Adipose tissue (tissue), 3 donors: ENCODE results near the gene FAM241A. TPM values are rescaled to one million over a fixed set of nuclear protein-coding genes. Genes with fewer than 3 reads are reported as not detected.
"Not testable (repeated sequence)": the region's sequence is repeated elsewhere in the genome, so short reads cannot be mapped to it uniquely, and the experiment has no call there.

Source experiments
- H3K27ac ChIP-seq: one replicate; pipeline ENCODE4 v1.5.1; 2013; ENCODE audit warnings: low read depth, low read length
- WGBS, 3 donors: extraction: QIAGEN DNeasy Blood & Tissue Kit; methylation state at CpG; one replicate each; pipeline ENCODE4 v1.1.7; 2013; 5-methylcytosine and 5-hydroxymethylcytosine counted together
- polyA plus RNA-seq, 3 donors: library from polyadenylated mRNA; stranded (reverse); fragments of 200-250 nt; gene quantifications; one replicate each; pipeline ENCODE4 v1.2.3, GENCODE V29; 2013
- donor health status: healthy with polysubstance abuse.
- donor health status: Bipolar disorder and iron deficiency.
- donor health status: healthy.

The FAM241A gene
- polyA plus RNA-seq, 3 donors: 1.2 to 13.8 (median 11.5) TPM

- H3K27ac ChIP-seq: no peak overlapping the region
- 74 to 90% (median 87%) methylated on average over 1 of the region's 1 CpG for WGBS, 3 donors
Measured at GRCh38 chr4:112199041-112199440, 53.8 kb downstream of the FAM241A start.

GRCh38 chr4:112201915-112202505, 56.8 kb downstream of the FAM241A start:
- WGBS, 3 donors: 75 to 79% (median 76%) methylated on average over 4 of the region's 4 CpGs
- H3K27ac ChIP-seq: no peak overlapping the region

- 85 to 94% (median 93%) methylated on average over 1 of the region's 1 CpG for WGBS, 3 donors
- no peak overlapping the region for H3K27ac ChIP-seq
Measured at GRCh38 chr4:112203593-112203992, 58.3 kb downstream of the FAM241A start.

GRCh38 chr4:112206431-112206830, 61.2 kb downstream of the FAM241A start:
- WGBS, 3 donors: 71 to 82% (median 77%) methylated on average over 2 of the region's 2 CpGs
- H3K27ac ChIP-seq: no peak overlapping the region

GRCh38 chr4:112208137-112209095, 63.2 kb downstream of the FAM241A start:
- H3K27ac ChIP-seq: not testable (repeated sequence)
- 75 to 87% (median 80%) methylated on average over 7 of the region's 7 CpGs for WGBS, 3 donors

GRCh38 chr4:112210777-112211176, 65.5 kb downstream of the FAM241A start:
- H3K27ac ChIP-seq: no peak overlapping the region
- 71 to 79% (median 74%) methylated on average over 1 of the region's 1 CpG for WGBS, 3 donors

- 80 to 83% (median 80%) methylated on average over 2 of the region's 2 CpGs for WGBS, 3 donors
- H3K27ac ChIP-seq: no peak overlapping the region
Measured at GRCh38 chr4:112213091-112213490, 67.8 kb downstream of the FAM241A start.

GRCh38 chr4:112213856-112214255, 68.6 kb downstream of the FAM241A start:
- 68 to 83% (median 72%) methylated on average over 3 of the region's 3 CpGs for WGBS, 3 donors
- no peak overlapping the region for H3K27ac ChIP-seq

- no peak overlapping the region for H3K27ac ChIP-seq
Measured at GRCh38 chr4:112214390-112215264, 69.4 kb downstream of the FAM241A start.

GRCh38 chr4:112219826-112220366, 74.6 kb downstream of the FAM241A start:
- WGBS, 3 donors: 85 to 95% (median 92%) methylated on average over 7 of the region's 7 CpGs
- no peak overlapping the region for H3K27ac ChIP-seq

- 96 to 97% (median 96%) methylated on average over 43 of the region's 43 CpGs for WGBS, 3 donors
- H3K27ac ChIP-seq: no peak overlapping the region
Measured at GRCh38 chr4:112222219-112222955, 77.1 kb downstream of the FAM241A start.

- 49 to 58% (median 49%) methylated on average over 4 of the region's 4 CpGs for WGBS, 3 donors
- H3K27ac ChIP-seq: no peak overlapping the region
Measured at GRCh38 chr4:112225157-112225556, 79.9 kb downstream of the FAM241A start.

- H3K27ac ChIP-seq: no peak overlapping the region
- WGBS, 3 donors: 0 to 1% (median 1%) methylated on average over 51 to 52 of the region's 52 CpGs
Measured at GRCh38 chr4:112230879-112231778, 85.9 kb downstream of the FAM241A start.

- peak within 1 kb of the TSS; percentile 55 for H3K27ac ChIP-seq
- 0 to 1% (median 0%) methylated on average over 45 to 70 of the region's 70 CpGs for whole genome bisulfite sequencing, 3 donors
Measured at GRCh38 chr4:112231779-112232713, 86.8 kb downstream of the FAM241A start, which contains the start of gene AP1AR. Gene AP1AR, plus strand, starts transcription at chr4:112231787. Its CDS starts 305 bp downstream, at chr4:112232092.

- no peak overlapping the region for H3K27ac ChIP-seq
- 46 to 63% (median 48%) methylated on average over 3 of the region's 3 CpGs for WGBS, 3 donors
Measured at GRCh38 chr4:112234952-112235609, 89.8 kb downstream of the FAM241A start.
